ENCODE measurements around the gene NFAM1.
A peak's percentile ranks its signal among the peaks of the same experiment; 100 is the strongest.

Gene NFAM1

GRCh38 chr22:42343531-42344081, 88.6 kb downstream of the NFAM1 start:
- DNase-seq (ENCODE audit: low read depth in 2 of 2): no peak
- TF ChIP-seq, protein P1, sequence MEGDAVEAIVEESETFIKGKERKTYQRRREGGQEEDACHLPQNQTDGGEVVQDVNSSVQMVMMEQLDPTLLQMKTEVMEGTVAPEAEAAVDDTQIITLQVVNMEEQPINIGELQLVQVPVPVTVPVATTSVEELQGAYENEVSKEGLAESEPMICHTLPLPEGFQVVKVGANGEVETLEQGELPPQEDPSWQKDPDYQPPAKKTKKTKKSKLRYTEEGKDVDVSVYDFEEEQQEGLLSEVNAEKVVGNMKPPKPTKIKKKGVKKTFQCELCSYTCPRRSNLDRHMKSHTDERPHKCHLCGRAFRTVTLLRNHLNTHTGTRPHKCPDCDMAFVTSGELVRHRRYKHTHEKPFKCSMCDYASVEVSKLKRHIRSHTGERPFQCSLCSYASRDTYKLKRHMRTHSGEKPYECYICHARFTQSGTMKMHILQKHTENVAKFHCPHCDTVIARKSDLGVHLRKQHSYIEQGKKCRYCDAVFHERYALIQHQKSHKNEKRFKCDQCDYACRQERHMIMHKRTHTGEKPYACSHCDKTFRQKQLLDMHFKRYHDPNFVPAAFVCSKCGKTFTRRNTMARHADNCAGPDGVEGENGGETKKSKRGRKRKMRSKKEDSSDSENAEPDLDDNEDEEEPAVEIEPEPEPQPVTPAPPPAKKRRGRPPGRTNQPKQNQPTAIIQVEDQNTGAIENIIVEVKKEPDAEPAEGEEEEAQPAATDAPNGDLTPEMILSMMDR (IDR thresholded peaks at IDR 0.05; ENCODE audit: low read depth, low read length): no peak
- H3K4me3 ChIP-seq (replicated peaks in 1 of 2; ENCODE audit: low read depth in 2 of 2, low read length in 2 of 2): peak overlapping the region in 1 of 2 donors; percentile 26

GRCh38 chr22:42343121-42343454, 89.1 kb downstream of the NFAM1 start:
- no peak for DNase-seq (ENCODE audit: low read depth in 2 of 2)
- peak overlapping the region in 1 of 2 donors; percentile 25 for H3K4me3 ChIP-seq (replicated peaks in 1 of 2; ENCODE audit: low read depth in 2 of 2, low read length in 2 of 2)
- TF ChIP-seq, protein P1 (IDR thresholded peaks at IDR 0.05; ENCODE audit: low read depth, low read length): no peak

DNA sequence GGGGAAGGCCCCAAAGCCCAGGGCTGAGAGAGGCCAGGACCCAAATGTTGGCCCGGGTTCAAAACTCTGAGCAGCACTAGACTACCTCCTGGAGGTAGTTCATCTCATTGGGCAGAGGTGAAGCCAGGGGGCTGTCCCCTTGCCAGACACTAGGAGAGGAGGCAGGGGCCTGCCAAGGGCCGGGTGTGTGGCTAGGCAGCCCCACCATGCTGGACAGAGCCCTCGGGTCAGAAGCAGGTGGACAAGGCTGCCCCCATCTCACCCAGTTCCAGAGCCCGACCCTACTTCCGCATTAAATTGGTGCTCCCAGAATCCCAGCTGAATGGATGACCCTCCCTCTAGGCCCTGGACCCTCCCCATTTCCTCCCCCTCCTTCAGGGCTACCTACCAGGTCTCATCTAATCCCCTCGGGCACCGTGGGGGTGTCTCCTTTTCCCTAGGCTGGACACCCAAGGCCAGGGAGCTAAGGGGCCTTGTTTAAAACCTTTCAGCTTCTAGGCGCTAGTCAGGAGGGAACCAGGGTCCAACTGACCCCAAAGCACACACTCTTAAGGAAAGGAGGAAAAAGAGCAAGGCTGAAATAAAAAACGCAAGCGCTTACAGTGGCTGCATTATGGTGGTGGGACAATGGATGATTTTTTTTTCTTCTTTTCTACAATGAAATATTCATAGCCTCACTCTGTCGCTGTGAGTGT, 89.6 kb downstream of the NFAM1 start:
- H3K4me3 ChIP-seq (replicated peaks in 1 of 2; ENCODE audit: low read depth in 2 of 2, low read length in 2 of 2): no peak overlapping the region
- DNase-seq (ENCODE audit: low read depth in 2 of 2): no peak
- TF ChIP-seq, protein P1 (IDR thresholded peaks at IDR 0.05; ENCODE audit: low read depth, low read length): no peak

- TF ChIP-seq, protein P1 (IDR thresholded peaks at IDR 0.05; ENCODE audit: low read depth, low read length): no peak
- DNase-seq (ENCODE audit: low read depth in 2 of 2): no peak
- H3K4me3 ChIP-seq (replicated peaks in 1 of 2; ENCODE audit: low read depth in 2 of 2, low read length in 2 of 2): no peak overlapping the region
These were observed 90.4 kb downstream of the NFAM1 start for GRCh38 chr22:42341779-42342178.

- TF ChIP-seq, protein P1 (IDR thresholded peaks at IDR 0.05; ENCODE audit: low read depth, low read length): no peak
- H3K4me3 ChIP-seq (replicated peaks in 1 of 2; ENCODE audit: low read depth in 2 of 2, low read length in 2 of 2): no peak overlapping the region
- DNase-seq (ENCODE audit: low read depth in 2 of 2): no peak
These were observed 91.3 kb downstream of the NFAM1 start for GRCh38 chr22:42340829-42341383.

DNA sequence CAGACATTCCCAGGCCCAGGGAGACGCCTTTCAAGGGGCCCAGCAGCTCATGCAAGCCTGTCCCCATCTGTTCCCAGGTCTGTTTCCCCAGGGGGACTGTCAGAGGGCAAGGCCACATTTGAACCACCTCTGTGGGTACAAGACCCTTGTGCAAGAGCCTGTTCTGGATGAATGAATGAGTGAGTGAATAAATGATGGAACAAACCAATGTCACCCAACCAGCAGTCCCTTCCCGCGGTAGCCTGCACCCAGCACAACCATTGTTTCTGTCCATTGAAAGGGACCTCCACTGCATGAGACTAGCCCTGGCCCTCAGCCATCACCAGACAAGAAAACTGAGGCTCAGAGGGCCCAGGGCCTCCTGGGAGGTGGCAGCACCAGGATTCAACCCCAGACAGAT, 92.1 kb downstream of the NFAM1 start:
- no peak for DNase-seq (ENCODE audit: low read depth in 2 of 2)
- TF ChIP-seq, protein P1 (IDR thresholded peaks at IDR 0.05; ENCODE audit: low read depth, low read length): no peak
- H3K4me3 ChIP-seq (replicated peaks in 1 of 2; ENCODE audit: low read depth in 2 of 2, low read length in 2 of 2): no peak overlapping the region

All from cardiac fibroblast (primary cell).